HG03558 (cell line): ENCODE data around the gene TMEM72.

ENCODE experiments used
- ATAC-seq: cut with Tn5 transposase; IDR thresholded peaks from one replicate; pipeline ENCODE4 v1.9.1; 2021; ENCODE audit warnings: moderate number of reproducible peaks; ENCODE audit not compliant: unreplicated experiment; ENCODE audit errors: extremely low read depth

Gene TMEM72

DNA sequence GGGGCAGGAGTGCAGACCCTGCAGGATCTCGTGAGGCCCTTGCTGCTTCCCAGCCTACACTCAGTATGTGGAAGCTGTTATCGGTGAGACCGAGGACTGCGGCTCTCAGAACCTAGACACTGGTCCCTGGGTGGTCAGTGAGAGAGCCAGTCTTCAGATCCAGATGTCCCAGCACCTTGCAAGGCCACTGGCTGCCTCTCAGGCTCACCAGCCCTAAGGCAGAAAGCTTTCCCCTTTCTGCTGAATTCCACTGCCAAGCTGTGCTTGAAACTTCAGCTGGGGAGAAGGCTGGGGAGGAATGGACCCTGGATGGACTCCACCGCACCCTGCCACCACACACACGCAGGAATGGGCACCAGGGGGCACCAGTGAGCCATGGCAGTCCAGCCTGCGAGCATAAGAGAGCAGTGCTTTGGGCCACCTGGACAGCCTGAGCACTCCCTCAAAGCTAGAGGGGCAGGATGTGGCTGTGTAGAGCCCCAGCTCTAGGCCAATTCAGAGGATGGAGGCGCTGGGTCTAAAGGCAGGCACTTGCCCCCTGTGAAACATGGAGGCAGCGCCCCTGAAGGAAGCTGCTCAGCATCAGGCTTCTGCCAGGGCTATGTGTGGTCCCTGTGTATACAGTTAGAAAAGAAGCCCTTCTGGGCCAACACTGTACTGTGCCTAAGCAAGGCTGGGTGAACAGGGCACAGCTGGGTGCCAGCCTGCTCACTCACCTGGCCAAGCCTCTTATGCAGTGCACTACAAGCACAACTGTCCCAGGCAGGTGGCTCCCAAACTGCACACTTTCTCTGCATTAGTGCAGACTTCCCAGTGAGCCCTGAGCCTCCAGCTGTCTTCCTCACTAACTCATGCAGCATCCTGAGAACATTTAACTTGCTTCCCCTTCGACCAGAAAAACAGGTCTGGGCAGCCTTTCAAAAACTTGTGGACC, 21.6 kb downstream of the TMEM72 start:
- ATAC-seq = peak; percentile 94

DNA sequence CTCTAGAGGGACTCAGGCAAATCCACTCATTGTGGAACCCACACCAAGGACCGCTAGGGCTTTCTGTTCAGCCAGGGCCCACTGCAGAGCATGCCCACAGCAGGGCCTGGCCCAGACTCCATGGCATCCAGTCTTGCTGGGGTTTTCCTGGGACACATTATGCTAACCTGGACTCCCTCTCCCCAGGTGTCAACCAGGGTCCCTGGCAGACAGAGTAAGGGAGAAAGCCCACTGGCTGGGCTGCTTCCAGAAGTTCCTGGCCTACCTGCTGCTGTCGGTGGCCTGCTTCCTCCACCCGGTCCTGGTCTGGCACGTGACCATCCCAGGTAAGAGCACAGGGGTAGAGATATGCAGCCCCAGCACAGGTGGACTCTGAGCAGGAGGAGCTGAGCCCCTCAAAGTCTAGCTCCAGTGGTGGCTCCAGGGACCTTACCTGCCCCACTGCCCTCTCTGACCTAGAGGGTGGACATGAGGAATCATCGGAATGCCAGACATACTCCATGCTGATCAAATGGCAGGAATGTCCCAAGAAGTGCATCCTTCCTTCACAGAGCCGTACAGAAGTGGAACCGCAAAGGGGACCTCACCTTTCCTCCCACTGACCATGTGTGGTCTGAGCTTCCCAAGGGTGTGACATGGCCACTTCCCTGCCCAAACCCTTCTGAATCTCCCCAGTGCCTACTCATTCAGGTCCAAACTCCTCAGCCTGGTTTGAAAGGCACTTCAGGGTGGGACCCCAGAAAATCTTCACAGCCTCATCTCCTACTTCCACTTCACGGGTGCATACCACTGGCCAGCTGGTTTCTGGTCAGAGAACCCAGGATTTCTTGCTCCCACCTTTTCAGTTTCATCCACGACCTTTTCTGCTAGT, 22.5 kb downstream of the TMEM72 start:
- ATAC-seq = no peak

DNA sequence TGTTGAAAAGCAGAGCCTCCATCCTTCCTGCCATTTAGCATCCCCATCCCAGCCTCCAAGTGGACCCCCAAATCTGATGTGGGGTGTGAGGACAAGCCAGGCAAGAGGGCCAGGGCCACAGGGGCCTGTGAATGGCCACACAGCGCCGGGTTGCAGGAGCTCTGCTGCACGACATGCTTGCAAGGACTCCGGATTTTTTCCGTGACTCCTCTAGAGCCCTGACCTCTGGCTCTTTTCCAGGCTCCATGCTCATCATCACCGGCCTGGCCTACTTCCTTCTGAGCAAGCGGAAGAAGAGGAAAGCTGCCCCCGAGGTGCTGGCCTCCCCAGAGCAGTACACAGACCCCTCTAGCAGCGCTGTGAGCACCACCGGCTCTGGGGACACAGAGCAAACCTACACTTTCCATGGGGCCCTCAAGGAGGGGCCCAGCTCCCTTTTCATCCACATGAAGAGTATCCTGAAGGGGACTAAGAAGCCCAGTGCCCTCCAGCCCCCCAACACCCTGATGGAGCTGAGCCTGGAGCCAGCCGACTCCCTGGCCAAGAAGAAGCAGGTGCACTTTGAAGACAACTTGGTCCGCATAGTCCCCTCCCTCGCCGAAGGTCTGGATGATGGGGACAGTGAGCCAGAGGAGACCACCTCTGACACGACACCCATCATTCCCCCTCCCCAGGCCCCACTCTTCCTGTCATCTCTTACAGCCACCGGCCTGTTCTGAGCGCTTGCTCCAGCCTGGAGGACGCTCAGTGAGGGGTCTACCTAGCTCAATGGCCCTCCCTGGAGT, 23.5 kb downstream of the TMEM72 start:
- ATAC-seq = no peak

DNA sequence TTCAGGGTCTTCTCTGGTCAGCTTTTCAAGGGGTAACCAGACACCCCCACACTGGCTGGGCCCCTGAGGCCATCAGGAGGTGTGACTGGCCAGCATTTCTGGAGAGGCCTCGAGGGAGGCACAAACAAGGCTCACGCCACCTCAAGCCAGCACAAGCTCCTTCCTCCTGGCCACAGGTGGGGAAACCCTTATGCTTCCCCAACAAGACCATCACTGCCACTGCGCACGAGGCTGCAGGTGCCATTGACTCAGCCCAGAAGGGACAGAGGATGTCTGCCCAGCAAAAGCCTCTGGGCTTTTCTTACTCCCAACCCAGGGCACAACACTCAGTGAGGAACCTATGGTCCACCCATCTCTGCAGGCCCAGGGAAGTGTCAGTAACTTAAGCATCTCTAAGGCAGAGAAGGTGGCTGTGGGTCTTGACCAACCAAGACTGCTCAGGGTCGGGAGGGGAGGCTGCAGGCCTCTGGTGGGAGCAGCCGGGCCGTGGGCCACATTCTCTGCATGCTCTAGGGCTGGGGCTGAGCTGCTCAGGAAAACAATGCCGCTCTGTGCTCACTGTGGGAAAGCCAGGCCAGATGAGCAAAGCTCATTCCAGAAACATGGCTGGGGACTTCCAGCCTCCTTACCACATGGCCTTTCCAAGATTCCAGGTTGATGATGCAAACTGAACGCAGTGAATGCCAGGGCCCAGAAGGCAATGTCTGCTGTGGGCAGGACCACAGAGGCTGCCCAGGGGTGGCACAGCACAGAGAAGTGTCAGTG, 24.2 kb downstream of the TMEM72 start:
- no peak for ATAC-seq

DNA sequence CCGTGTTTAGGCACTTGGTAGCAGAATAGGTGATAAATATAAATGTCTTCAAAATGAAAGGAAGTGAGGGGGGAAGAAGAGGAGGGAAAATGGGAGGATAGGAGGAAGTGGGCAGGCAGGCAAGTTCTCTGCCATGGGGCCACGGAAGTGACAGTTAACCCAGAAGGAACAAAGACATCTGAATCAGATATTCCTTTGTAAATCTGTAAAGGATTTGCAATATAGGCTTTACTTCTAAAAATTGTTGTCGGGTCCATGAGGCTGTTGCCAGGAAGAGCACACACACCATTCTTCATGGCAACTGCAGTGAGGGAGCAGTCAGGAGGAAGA, 24.8 kb downstream of the TMEM72 start:
- ATAC-seq = no peak

DNA sequence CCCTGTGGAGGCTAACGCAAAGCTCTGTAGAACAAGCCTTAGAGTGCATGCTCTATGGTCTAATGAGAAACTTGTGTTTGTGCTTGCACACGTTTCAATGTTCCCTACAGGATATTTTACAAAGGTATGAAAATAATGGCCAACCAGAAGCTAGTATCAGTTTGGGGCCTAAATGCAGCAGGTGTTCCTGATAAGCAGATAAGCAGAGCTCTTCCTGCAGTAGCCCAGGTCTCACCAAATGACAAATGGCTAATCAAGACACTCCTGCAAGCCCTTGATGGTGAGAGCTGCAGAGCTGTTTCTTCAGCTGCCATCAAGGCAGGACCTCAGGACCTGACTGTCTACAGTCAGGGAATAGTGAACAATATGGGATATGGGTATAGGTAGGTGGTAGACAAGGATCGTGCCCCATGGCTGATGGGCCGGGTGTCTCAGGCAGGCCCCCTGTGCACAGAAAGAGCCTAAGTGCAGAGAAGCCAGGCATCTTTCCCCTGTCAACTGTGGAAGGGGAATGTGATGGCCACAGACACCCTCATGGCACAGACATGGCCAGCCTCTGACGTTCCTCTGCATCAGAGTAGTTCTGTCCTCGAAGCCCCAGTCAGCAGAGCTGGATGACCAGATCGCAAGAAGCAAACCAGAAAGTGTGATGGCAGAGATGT, 25.3 kb downstream of the TMEM72 start:
- no peak for ATAC-seq

DNA sequence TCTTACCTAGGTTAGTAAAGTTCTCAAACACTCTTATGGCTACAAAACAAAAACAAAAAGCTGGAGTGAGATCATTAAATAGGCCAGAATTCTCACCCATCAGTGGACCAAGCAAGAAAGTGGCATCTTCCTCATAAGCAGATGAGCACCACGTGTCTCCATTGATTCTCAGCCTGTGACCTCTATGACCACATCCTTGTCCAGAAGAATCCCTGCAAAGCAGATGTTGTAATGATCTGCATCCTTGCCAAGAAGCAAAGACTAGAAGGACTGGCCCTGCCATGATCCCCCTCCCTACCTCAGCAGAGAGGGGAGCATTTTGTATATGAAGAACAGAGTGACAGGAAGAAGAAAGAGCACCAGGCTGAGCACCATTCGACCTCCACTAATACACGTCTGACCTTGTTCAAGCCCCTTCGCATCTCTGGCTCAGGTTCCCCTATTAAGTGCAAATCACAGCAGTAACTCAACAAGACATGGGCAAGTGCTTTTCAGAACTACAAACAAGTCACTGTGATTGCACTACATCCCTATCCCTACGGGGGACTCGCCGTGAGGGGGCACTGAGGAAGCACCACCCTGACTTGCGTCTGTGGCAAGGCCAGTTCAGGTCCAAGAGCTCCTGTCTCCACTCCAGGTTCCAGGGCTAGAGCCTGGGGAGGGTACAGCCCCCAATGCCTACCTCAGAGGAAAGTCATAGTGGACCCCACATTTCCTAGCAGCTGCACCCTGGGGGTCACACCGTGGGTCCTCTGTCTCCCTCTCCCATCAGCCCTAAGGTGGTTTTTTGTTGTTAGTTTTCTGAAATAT, 26.3 kb downstream of the TMEM72 start:
- no peak for ATAC-seq

DNA sequence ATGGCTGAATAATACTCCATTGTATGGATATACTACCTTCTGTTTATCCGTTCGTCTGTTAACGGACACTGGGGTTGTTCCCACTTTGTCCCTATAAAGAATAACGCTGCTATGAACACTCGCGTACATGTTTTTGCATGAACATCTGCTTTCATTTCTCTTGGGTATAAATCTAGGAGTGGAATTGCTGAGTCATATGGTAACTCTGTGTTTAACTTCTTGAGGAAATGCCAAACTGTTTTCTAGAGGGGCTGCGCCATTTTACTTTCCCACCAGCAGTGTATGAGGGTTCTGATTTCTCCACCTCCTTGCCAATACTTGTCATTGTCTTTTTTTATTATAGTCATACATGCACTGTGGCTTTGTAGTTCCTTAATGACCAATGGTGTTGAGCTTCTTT, 27.8 kb downstream of the TMEM72 start:
- ATAC-seq = no peak

DNA sequence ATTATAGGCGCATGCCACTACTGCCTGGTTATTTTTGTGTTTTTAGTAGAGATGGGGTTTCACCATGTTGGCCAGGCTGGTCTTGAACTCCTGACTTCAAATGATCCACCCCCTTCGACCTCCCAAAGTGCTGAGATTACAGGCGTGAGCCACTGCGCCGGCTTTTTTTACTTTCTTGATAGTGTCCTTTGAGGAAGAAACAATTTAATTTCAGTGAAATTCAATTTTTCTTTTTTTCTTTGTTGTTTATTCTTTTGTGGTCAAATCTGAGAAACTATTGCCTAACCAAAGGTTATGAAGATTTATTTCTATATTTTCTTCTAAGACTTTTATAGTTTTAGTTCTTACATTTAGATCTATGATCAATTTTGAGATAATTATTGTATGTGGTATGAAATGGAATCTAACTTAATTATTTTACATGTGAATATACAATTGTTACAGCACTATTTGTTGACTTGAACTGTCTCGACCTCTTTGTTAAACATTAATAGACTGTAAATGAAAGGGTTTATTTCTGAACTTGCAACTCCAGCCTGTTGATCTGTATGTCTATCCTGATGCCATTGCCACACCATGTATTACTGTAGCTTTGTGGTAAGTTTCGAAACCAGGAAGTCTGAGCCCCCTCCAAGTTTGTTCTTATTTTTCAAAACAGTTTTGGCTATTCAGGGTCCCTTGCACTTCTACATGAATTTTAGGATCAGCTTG, 28.7 kb downstream of the TMEM72 start:
- no peak for ATAC-seq

DNA sequence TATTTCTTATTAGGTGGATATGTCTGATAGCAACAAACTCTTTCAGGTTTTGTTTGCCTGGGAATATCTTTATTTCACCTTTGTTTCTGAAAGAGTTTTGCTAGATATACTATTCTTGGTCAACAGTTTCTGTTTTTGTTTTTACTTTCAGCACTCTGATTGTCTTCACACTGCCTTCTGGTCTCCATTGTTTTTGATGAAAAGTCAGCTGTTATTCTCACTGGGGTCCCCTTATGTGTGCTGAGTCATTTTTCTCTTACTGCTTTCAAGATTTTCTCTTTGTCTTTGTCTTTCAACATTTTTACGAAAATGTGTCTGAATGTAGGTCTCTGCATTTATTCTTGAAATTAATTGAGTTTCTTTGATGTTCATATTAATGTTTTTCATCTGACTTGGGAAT, 33.2 kb downstream of the TMEM72 start:
- no peak for ATAC-seq

DNA sequence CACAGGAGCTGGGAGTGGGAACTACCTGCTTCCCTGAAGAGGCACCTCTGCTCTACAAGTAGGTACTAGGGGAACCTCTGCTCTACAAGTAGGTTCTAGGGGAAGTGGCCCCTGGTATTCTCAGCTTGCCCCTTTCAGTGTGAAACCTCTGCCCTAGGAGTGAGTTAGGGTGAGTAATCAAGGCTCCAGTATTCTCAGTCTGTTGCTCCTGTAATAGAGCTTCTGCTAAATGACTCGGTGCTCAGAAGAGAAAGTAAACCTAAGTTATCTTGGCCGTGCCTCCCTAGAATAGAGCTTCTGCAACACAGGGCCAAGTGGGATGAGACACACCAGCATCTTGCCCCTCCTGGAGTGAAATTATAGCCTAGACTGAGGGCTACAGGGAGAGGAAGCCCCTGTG, 35.1 kb downstream of the TMEM72 start:
- peak; percentile 41 for ATAC-seq

DNA sequence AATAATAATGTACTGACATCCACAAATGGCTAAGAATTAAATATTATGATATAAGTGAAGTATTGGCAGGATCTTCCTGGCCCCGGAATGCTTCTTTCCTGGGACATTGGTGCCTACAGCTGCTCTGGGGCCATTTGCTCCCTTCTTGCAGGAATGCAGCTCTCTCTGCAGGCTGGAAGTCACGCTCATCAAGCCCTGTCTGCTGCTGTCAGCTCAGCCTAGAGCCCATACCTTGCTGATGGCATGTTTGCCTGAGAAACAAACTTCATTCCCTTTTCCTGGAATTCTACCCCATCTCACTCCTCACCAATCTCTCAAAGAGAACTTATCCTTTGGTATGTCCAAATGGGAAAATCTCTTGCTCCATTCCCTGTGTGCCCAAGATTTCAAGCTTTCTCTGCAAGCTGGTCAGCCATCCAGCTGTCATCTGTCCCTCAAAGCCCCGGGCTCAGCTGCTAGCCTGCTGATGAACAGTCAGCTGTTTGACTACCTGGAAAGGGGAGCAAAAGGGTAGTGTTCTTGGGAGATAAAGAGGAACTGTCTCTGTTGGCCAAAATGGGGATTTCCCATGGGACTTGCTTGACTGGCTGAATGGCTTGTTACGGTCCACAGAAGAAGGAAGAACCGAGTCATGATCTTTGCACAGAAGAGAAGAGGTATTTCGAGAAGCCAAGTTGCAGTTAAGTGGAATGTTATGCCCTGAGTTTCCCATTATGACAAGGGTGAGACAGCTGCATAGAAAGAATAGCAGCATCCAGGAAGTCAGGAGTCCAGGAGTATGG, 36.4 kb downstream of the TMEM72 start:
- peak; percentile 54 for ATAC-seq

DNA sequence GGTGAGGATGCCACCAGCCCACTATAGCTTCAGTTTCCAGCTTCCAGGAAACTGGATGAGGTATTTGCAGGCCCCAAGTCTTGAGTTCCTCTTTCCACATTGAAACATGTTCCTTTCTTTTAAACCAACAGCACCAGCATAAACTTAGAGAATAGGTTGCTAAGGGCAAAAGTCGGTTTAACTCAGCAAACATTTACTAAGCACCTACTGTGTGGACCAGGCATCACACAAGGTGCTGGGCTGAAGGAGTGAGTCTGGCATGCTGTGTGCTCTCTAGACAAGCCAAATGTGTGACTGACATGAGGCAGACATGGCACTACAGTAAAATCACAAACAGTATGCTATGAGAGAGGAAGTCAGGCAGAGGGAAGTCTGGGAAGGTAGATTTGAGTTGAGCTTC, 37.5 kb downstream of the TMEM72 start:
- no peak for ATAC-seq

DNA sequence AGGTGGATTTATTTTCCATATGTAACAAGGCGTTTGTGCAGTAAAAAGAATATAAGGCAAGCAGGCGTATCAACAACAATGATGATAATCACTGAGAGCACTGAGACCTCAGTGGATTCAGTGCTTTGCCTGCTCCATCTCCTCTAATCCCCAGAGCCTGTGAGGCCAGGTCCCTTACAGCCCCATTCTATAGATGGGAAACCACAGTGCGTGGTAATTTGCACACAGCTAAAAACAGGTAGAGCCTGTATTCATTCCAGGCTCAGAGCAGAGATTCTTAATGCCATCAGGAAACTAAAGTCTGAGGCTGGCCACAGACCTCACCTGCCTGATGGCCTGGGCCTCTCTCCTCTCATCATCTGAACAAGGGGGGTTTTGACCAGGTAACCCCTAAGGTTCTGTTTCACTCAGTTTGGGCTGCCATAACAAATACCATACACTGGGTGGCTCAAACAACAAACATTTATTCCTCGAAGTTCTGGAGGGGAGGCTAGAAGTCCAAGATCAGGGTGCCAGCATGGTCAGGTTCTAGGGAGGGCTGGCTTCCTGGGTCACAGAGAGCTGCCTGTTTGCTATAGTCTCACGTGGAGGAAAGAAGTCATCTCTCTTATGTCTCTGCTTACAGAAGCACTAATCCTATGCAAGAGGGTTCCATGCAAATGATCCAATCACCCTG, 38.1 kb downstream of the TMEM72 start:
- ATAC-seq = no peak

DNA sequence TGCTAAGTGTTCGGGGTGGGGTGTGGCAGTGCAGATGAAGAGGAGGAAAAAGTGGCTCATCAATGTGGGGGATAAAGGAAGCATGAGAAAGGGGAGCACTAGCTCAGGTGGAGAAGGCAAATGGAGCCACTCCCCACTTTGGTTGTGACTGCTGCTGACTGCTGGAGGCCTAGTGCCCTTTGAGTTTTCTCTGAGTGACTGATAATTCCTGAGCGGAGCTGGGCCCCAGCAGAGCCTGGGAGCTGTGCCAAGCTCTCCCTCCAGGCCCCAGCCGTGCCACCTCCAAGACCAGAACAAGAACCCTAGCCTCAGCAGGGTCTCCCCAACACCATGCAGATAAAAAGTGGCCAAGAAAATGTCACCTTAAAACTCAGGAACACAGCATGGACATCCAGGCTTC, 38.8 kb downstream of the TMEM72 start:
- no peak for ATAC-seq

DNA sequence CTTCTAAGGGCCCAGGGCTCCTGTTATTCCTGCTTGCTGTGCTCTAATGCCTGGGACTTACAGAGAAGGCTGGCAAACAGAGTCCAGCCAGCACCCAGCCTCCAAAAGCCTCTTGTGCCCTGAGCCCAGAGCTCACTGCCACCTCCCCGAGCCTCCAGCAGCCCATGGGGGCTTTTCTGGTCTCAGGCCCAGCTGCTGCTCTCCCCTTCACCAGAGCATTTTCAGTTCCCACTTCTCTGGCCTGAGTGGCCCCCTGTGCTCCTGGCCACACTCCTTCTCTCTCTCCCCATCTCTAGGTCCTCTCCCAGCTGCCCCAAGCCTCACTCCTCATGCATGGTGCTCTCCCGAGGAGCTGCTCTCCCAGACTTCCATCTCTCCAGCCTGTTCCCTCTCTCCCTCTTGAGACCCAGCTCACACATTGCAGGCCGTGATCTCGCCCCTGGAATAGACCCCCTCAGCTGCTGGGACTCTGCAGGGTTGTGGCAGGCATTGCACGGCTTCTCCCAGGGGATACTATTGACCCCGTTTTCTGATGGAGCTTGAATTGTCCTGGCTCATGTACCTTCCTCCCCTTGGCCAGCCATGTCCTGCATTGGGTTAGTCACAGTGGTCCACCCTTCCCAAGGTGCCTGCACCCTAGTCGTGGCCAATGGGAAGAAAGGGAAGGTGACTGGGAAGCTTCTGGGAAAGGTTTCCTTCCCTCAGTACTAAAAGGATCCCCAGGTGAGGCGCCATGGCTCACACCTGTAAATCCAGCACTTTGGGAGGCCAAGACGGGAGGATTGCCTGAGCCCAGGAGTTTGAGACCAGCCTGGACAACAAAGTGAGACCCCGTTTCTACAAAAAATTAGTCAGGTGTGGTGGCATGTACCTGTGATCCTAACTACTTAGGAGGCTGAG, 39.4 kb downstream of the TMEM72 start:
- ATAC-seq = no peak
